Measurements from ENCODE around the gene SIGMAR1.
A peak's percentile ranks its signal among the peaks of the same experiment; 100 is the strongest.

Gene SIGMAR1

GRCh38 chr9:34623374-34624235, 14.0 kb downstream of the SIGMAR1 start:
- peaks cover 0 to 2% (median 0%) of the 10 kb centered on the region in 3 donors for H3K36me3 ChIP-seq
- H3K27me3 ChIP-seq: peaks cover 4 to 66% of the 10 kb centered on the region in 2 donors
- no peak for DNase-seq
- intact Hi-C loops (cut with DNase I; ENCODE audit: low total_unique reads): no loop called here
- no peak overlapping the region for H3K27ac ChIP-seq
- no peaks in the 10 kb centered on the region for H3K9me3 ChIP-seq
- H3K4me1 ChIP-seq: peaks cover 0 to 35% (median 26%) of the 10 kb centered on the region in 4 donors
- no peak overlapping the region for H3K4me3 ChIP-seq
- no peak for TF ChIP-seq CTCF (IDR thresholded peaks at IDR 0.05)

GRCh38 chr9:34620061-34620994, 17.3 kb downstream of the SIGMAR1 start, which contains the start of gene DCTN3:
TSS of gene DCTN3 (minus strand) at chr9:34620495. CDS start at chr9:34620464, 31 bp downstream.
- Histone ChIP-seq H3K36me3 (peaks cover 11 to 35% (median 29%) of the 10 kb centered on the region in 3 donors), H3K4me1 (peaks cover 0 to 32% (median 20%) of the 10 kb centered on the region in 4 donors), H3K27ac (peak within 1 kb of the TSS; percentile 54 to 69), H3K27me3 (peaks cover 4 to 35% of the 10 kb centered on the region in 2 donors), H3K4me3 (peak within 1 kb of the TSS; percentile 71 to 95), H3K9me3 (no peaks in the 10 kb centered on the region)
- intact Hi-C loops (cut with DNase I; ENCODE audit: low total_unique reads): no loop called here
- no peak for TF ChIP-seq CTCF (IDR thresholded peaks at IDR 0.05)
- peak; percentile 95 to 96 for DNase-seq

GRCh38 chr9:34615132-34615531, 22.5 kb downstream of the SIGMAR1 start:
- no peak overlapping the region for H3K27ac ChIP-seq
- no peaks in the 10 kb centered on the region for H3K9me3 ChIP-seq
- H3K4me1 ChIP-seq: peaks cover 0 to 33% (median 29%) of the 10 kb centered on the region in 4 donors
- no peak for DNase-seq
- peaks cover 11 to 53% (median 47%) of the 10 kb centered on the region in 3 donors for H3K36me3 ChIP-seq
- intact Hi-C loops (cut with DNase I; ENCODE audit: low total_unique reads): loop anchor here (10.0 kb wide), 2 partner anchors 90 to 160 kb away; partner anchors contain the start of genes DNAI1 and FAM219A
- no peak overlapping the region for H3K4me3 ChIP-seq
- no peaks in the 10 kb centered on the region for H3K27me3 ChIP-seq
- no peak for TF ChIP-seq CTCF (IDR thresholded peaks at IDR 0.05)

- Histone ChIP-seq H3K4me1 (peaks cover 0 to 24% (median 20%) of the 10 kb centered on the region in 4 donors), H3K27ac (peak overlapping the region; percentile 76 to 83), H3K9me3 (no peaks in the 10 kb centered on the region), H3K27me3 (no peaks in the 10 kb centered on the region), H3K4me3 (peak overlapping the region; percentile 60 to 63), H3K36me3 (peaks cover 11 to 44% (median 42%) of the 10 kb centered on the region in 3 donors)
- intact Hi-C loops (cut with DNase I; ENCODE audit: low total_unique reads): loop anchor here (2.0 to 10.0 kb wide), 3 partner anchors 20 to 158 kb away; partner anchors contain the start of genes DNAI1 and FAM219A
- peak; percentile 78 to 86 for TF ChIP-seq CTCF (IDR thresholded peaks at IDR 0.05)
- peak; percentile 72 to 85 for DNase-seq
Observed at GRCh38 chr9:34612788-34613390, 24.7 kb downstream of the SIGMAR1 start.

All from tibial artery (tissue), 4 donors.